Activated CD4-positive, alpha-beta T cell treated with anti-CD3 and anti-CD28 coated beads, Interleukin-2, amount 10 ng/mL, durations not matched to agents 24 days and 14 days (primary cell): ENCODE results near the gene RTN4RL2. TPM values are rescaled to one million over a fixed set of nuclear protein-coding genes. Genes with fewer than 3 reads are reported as not detected.

ENCODE experiments used
- DNase-seq: peaks from one replicate; pipeline ENCODE4 v3.0.0; 2022
- H3K27ac Mint-ChIP-seq: one replicate; pipeline ENCODE4 v1.8.0; 2022; ENCODE audit warnings: mild to moderate bottlenecking, mixed read lengths
- H3K27me3 Mint-ChIP-seq: one replicate; pipeline ENCODE4 v1.8.0; 2022; ENCODE audit warnings: mixed read lengths
- H3K36me3 Mint-ChIP-seq: one replicate; pipeline ENCODE4 v1.8.0; 2022; ENCODE audit warnings: low read depth, mild to moderate bottlenecking, mixed read lengths
- H3K4me1 Mint-ChIP-seq: one replicate; pipeline ENCODE4 v1.8.0; 2021; ENCODE audit warnings: mixed read lengths
- H3K4me3 Mint-ChIP-seq: one replicate; pipeline ENCODE4 v1.8.0; 2022; ENCODE audit warnings: mild to moderate bottlenecking, moderate library complexity, mixed read lengths
- H3K9me3 Mint-ChIP-seq: one replicate; pipeline ENCODE4 v1.8.0; 2021; ENCODE audit warnings: mixed read lengths
- intact Hi-C: fragments of 100-400 bp; cut with micrococcal nuclease; formaldehyde crosslinking; loops from one replicate; pipeline ENCODE4 v1.15.1; 2023
- total RNA-seq: library from RNA; stranded (reverse); gene quantifications from 2 replicates; pipeline ENCODE4 v1.2.3, GENCODE V29; 2022

Gene RTN4RL2
- total RNA-seq, 1 donor from 2014 or later, result 0.23 TPM

GRCh38 chr11:57475671-57476046 lies 15.3 kb downstream of the RTN4RL2 start:
- Mint-ChIP-seq H3K27ac (no peak overlapping the region), H3K9me3 (no peaks in the 10 kb centered on the region), H3K27me3 (peaks cover 51% of the 10 kb centered on the region), H3K4me3 (peak overlapping the region; percentile 67), H3K36me3 (no peaks in the 10 kb centered on the region), H3K4me1 (peaks cover 19% of the 10 kb centered on the region)
- intact Hi-C loops, result no loop called here
- no peak for DNase-seq

- peak; percentile 67 for DNase-seq
- peaks cover 19% of the 10 kb centered on the region for H3K4me1 Mint-ChIP-seq
- H3K36me3 Mint-ChIP-seq, result no peaks in the 10 kb centered on the region
- H3K27me3 Mint-ChIP-seq, result peaks cover 53% of the 10 kb centered on the region
- intact Hi-C loops, result no loop called here
- H3K4me3 Mint-ChIP-seq, result peak overlapping the region; percentile 67
- H3K9me3 Mint-ChIP-seq, result no peaks in the 10 kb centered on the region
- no peak overlapping the region for H3K27ac Mint-ChIP-seq
These were observed 15.9 kb downstream of the RTN4RL2 start for GRCh38 chr11:57476047-57476756.

GRCh38 chr11:57476757-57477506 lies 16.6 kb downstream of the RTN4RL2 start:
- intact Hi-C loops, result no loop called here
- Mint-ChIP-seq H3K36me3 (no peaks in the 10 kb centered on the region), H3K9me3 (no peaks in the 10 kb centered on the region), H3K27ac (peak overlapping the region; percentile 42), H3K4me3 (peak overlapping the region; percentile 67), H3K27me3 (peaks cover 58% of the 10 kb centered on the region), H3K4me1 (peaks cover 19% of the 10 kb centered on the region)
- no peak for DNase-seq

- DNase-seq, result no peak
- Mint-ChIP-seq H3K27me3 (peaks cover 61% of the 10 kb centered on the region), H3K9me3 (no peaks in the 10 kb centered on the region), H3K36me3 (peaks cover 2% of the 10 kb centered on the region), H3K4me1 (peaks cover 19% of the 10 kb centered on the region), H3K27ac (no peak overlapping the region), H3K4me3 (no peak overlapping the region)
- intact Hi-C loops, result no loop called here
These were observed 17.3 kb downstream of the RTN4RL2 start for GRCh38 chr11:57477507-57478189.

GRCh38 chr11:57479021-57479663 lies 18.8 kb downstream of the RTN4RL2 start:
- intact Hi-C loops, result no loop called here
- no peak overlapping the region for H3K27ac Mint-ChIP-seq
- peaks cover 2% of the 10 kb centered on the region for H3K36me3 Mint-ChIP-seq
- H3K4me1 Mint-ChIP-seq, result peaks cover 14% of the 10 kb centered on the region
- H3K9me3 Mint-ChIP-seq, result no peaks in the 10 kb centered on the region
- H3K27me3 Mint-ChIP-seq, result peaks cover 59% of the 10 kb centered on the region
- H3K4me3 Mint-ChIP-seq, result no peak overlapping the region
- no peak for DNase-seq

GRCh38 chr11:57479911-57480310 lies 19.6 kb downstream of the RTN4RL2 start:
- H3K27ac Mint-ChIP-seq, result no peak overlapping the region
- peaks cover 9% of the 10 kb centered on the region for H3K4me1 Mint-ChIP-seq
- DNase-seq, result no peak
- peaks cover 8% of the 10 kb centered on the region for H3K36me3 Mint-ChIP-seq
- H3K27me3 Mint-ChIP-seq, result peaks cover 57% of the 10 kb centered on the region
- intact Hi-C loops, result loop anchor here (1.0 to 2.0 kb wide), 2 partner anchors 23 to 135 kb away; no protein-coding TSS in a partner anchor
- H3K9me3 Mint-ChIP-seq, result no peaks in the 10 kb centered on the region
- H3K4me3 Mint-ChIP-seq, result no peak overlapping the region

GRCh38 chr11:57480409-57481137 lies 20.2 kb downstream of the RTN4RL2 start:
- Mint-ChIP-seq H3K4me3 (no peak overlapping the region), H3K36me3 (peaks cover 9% of the 10 kb centered on the region), H3K4me1 (peaks cover 8% of the 10 kb centered on the region), H3K27me3 (peaks cover 52% of the 10 kb centered on the region), H3K27ac (no peak overlapping the region), H3K9me3 (no peaks in the 10 kb centered on the region)
- intact Hi-C loops, result loop anchor here (1.0 to 2.0 kb wide), 2 partner anchors 23 to 136 kb away; no protein-coding TSS in a partner anchor
- peak; percentile 92 for DNase-seq

- DNase-seq, result no peak
- peaks cover 46% of the 10 kb centered on the region for H3K27me3 Mint-ChIP-seq
- no peak overlapping the region for H3K4me3 Mint-ChIP-seq
- no peak overlapping the region for H3K27ac Mint-ChIP-seq
- H3K4me1 Mint-ChIP-seq, result peaks cover 3% of the 10 kb centered on the region
- intact Hi-C loops, result loop anchor here (2.0 kb wide), 1 partner anchor 137 kb away; no protein-coding TSS in a partner anchor
- no peaks in the 10 kb centered on the region for H3K9me3 Mint-ChIP-seq
- H3K36me3 Mint-ChIP-seq, result peaks cover 9% of the 10 kb centered on the region
These were observed 21.0 kb downstream of the RTN4RL2 start for GRCh38 chr11:57481315-57481714.

GRCh38 chr11:57481915-57482781 lies 21.8 kb downstream of the RTN4RL2 start:
- DNase-seq, result no peak
- intact Hi-C loops, result loop anchor here (2.0 kb wide), 1 partner anchor 137 kb away; no protein-coding TSS in a partner anchor
- Mint-ChIP-seq H3K27ac (no peak overlapping the region), H3K4me3 (peak overlapping the region; percentile 43), H3K4me1 (peaks cover 3% of the 10 kb centered on the region), H3K36me3 (peaks cover 9% of the 10 kb centered on the region), H3K9me3 (no peaks in the 10 kb centered on the region), H3K27me3 (peaks cover 42% of the 10 kb centered on the region)

GRCh38 chr11:57482782-57483561 lies 22.6 kb downstream of the RTN4RL2 start:
- intact Hi-C loops, result loop anchor here (1.0 kb wide), 1 partner anchor 136 kb away; no protein-coding TSS in a partner anchor
- Mint-ChIP-seq H3K9me3 (no peaks in the 10 kb centered on the region), H3K27ac (no peak overlapping the region), H3K4me1 (peaks cover 3% of the 10 kb centered on the region), H3K27me3 (peaks cover 35% of the 10 kb centered on the region), H3K36me3 (peaks cover 14% of the 10 kb centered on the region), H3K4me3 (peak overlapping the region; percentile 59)
- DNase-seq, result peak; percentile 86

GRCh38 chr11:57483562-57483918 lies 23.2 kb downstream of the RTN4RL2 start:
- H3K4me3 Mint-ChIP-seq, result peak overlapping the region; percentile 59
- no peak for DNase-seq
- no peak overlapping the region for H3K27ac Mint-ChIP-seq
- H3K27me3 Mint-ChIP-seq, result peaks cover 32% of the 10 kb centered on the region
- H3K9me3 Mint-ChIP-seq, result no peaks in the 10 kb centered on the region
- peaks cover 18% of the 10 kb centered on the region for H3K36me3 Mint-ChIP-seq
- peaks cover 3% of the 10 kb centered on the region for H3K4me1 Mint-ChIP-seq
- intact Hi-C loops, result loop anchor here (1.0 kb wide), 1 partner anchor 136 kb away; no protein-coding TSS in a partner anchor
